Measurements from ENCODE around the gene GPR176. TPM values are rescaled to one million over a fixed set of nuclear protein-coding genes. Genes with fewer than 3 reads are reported as not detected.

GPR176 gene
- total RNA-seq, 4 donors from 2014 or later, result 4.3 to 15.0 (median 7.9) TPM

GRCh38 chr15:39908186-39908585, 11.9 kb downstream of the GPR176 start:
- H3K27ac ChIP-seq, result no peak overlapping the region
- intact Hi-C loops (cut with DNase I), result no loop called here
- WGBS, 2 donors, result 71 to 82% methylated on average over 1 of the region's 1 CpG
- H3K4me1 ChIP-seq, result peaks cover 0 to 6% of the 10 kb centered on the region in 2 donors
- TF ChIP-seq CTCF (IDR thresholded peaks at IDR 0.05), result no peak
- TF ChIP-seq POLR2A (IDR thresholded peaks at IDR 0.05), result no peak
- no peak overlapping the region for H3K4me3 ChIP-seq (replicated peaks in 1 of 3)
- no peak for DNase-seq
- H3K27me3 ChIP-seq, result no peaks in the 10 kb centered on the region
- no peaks in the 10 kb centered on the region for H3K9me3 ChIP-seq
- H3K36me3 ChIP-seq, result no peaks in the 10 kb centered on the region

GRCh38 chr15:39907216-39907615, 12.8 kb downstream of the GPR176 start:
- Histone ChIP-seq H3K4me3 (replicated peaks in 1 of 3) (no peak overlapping the region), H3K27ac (no peak overlapping the region), H3K36me3 (no peaks in the 10 kb centered on the region), H3K9me3 (no peaks in the 10 kb centered on the region), H3K27me3 (no peaks in the 10 kb centered on the region), H3K4me1 (peaks cover 0 to 6% of the 10 kb centered on the region in 2 donors)
- DNase-seq, result peak in 1 of 2 donors; percentile 4
- intact Hi-C loops (cut with DNase I), result no loop called here
- no peak for TF ChIP-seq CTCF (IDR thresholded peaks at IDR 0.05)
- no peak for TF ChIP-seq POLR2A (IDR thresholded peaks at IDR 0.05)
- 49 to 53% methylated on average over 3 of the region's 3 CpGs for WGBS, 2 donors

- Histone ChIP-seq H3K27ac (no peak overlapping the region), H3K9me3 (no peaks in the 10 kb centered on the region), H3K36me3 (no peaks in the 10 kb centered on the region), H3K4me1 (peaks cover 0 to 6% of the 10 kb centered on the region in 2 donors), H3K4me3 (replicated peaks in 1 of 3) (no peak overlapping the region), H3K27me3 (no peaks in the 10 kb centered on the region)
- WGBS, 2 donors, result 92 to 93% methylated on average over 2 of the region's 2 CpGs
- TF ChIP-seq CTCF (IDR thresholded peaks at IDR 0.05), result no peak
- no peak for TF ChIP-seq POLR2A (IDR thresholded peaks at IDR 0.05)
- DNase-seq, result no peak
- intact Hi-C loops (cut with DNase I), result no loop called here
Observed at GRCh38 chr15:39904115-39904514, 16.0 kb downstream of the GPR176 start.

GRCh38 chr15:39898317-39898716, 21.7 kb downstream of the GPR176 start:
- H3K27me3 ChIP-seq, result no peaks in the 10 kb centered on the region
- TF ChIP-seq POLR2A (IDR thresholded peaks at IDR 0.05) (no peak), CTCF (IDR thresholded peaks at IDR 0.05) (no peak)
- H3K9me3 ChIP-seq, result no peaks in the 10 kb centered on the region
- H3K4me3 ChIP-seq (replicated peaks in 1 of 3), result no peak overlapping the region
- no peak for DNase-seq
- H3K36me3 ChIP-seq, result no peaks in the 10 kb centered on the region
- no peaks in the 10 kb centered on the region for H3K4me1 ChIP-seq
- H3K27ac ChIP-seq, result no peak overlapping the region
- intact Hi-C loops (cut with DNase I), result no loop called here
- 85 to 90% methylated on average over 3 of the region's 3 CpGs for WGBS, 2 donors

- Histone ChIP-seq H3K9me3 (no peaks in the 10 kb centered on the region), H3K27ac (no peak overlapping the region), H3K4me1 (no peaks in the 10 kb centered on the region), H3K36me3 (no peaks in the 10 kb centered on the region), H3K4me3 (replicated peaks in 1 of 3) (no peak overlapping the region), H3K27me3 (no peaks in the 10 kb centered on the region)
- intact Hi-C loops (cut with DNase I), result no loop called here
- no peak for TF ChIP-seq CTCF (IDR thresholded peaks at IDR 0.05)
- TF ChIP-seq POLR2A (IDR thresholded peaks at IDR 0.05), result no peak
- no peak for DNase-seq
- 78 to 89% methylated on average over 1 of the region's 1 CpG for WGBS, 2 donors
Observed at GRCh38 chr15:39896846-39897245, 23.2 kb downstream of the GPR176 start.

Data from thyroid gland (tissue), 4 donors.